Head of caudate nucleus (tissue), 42 donors: ENCODE measurements around the gene SPIN3.
"Not testable (repeated sequence)": the region's sequence is repeated elsewhere in the genome, so short reads cannot be mapped to it uniquely, and the experiment has no call there.

ENCODE experiments used
- DNase-seq, 42 donors: peaks; one replicate each; pipeline versions ENCODE4 v3.0.0 to v3.0.0-alpha.2; 2020 to 2021; ENCODE audit warnings: mixed read lengths in 7 of 42
- intact Hi-C: fragments of 100-400 bp; cut with DNase I; formaldehyde crosslinking; loops from one replicate; pipeline ENCODE4 v1.15.0; 2022

The SPIN3 gene

GRCh38 chrX:56995271-56995994 is at the start of gene SPIN3:
Gene SPIN3, minus strand, starts transcription at chrX:56995541. Its CDS starts 594 bp downstream, at chrX:56994947.
- intact Hi-C loops, result no loop called here
- DNase-seq, result peak; percentile 41 to 87 (median 72)

DNA sequence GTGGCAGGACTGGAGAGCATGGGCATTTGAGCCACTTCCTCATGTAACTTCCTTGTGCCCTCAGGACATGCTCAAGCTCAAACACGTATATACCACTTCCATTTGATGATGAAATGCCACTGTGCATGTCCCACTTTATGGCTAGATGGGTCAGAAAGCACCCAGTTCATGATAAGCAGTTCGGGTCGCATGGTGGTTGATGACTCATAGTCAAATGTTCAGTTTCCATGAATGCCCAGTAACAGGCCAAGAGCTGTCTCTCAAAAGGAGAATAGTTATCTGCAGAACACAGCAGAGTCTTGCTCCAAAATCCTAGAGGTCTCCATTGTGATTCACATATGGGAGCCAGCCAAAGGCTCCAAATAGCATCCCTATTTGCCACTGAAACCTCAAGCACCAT is 48.9 kb upstream of the SPIN3 start:
- intact Hi-C loops, result no loop called here
- DNase-seq, result no peak

- intact Hi-C loops, DNase-seq: not testable (repeated sequence)
These were observed 41.9 kb upstream of the SPIN3 start for GRCh38 chrX:57037265-57037664.

DNA sequence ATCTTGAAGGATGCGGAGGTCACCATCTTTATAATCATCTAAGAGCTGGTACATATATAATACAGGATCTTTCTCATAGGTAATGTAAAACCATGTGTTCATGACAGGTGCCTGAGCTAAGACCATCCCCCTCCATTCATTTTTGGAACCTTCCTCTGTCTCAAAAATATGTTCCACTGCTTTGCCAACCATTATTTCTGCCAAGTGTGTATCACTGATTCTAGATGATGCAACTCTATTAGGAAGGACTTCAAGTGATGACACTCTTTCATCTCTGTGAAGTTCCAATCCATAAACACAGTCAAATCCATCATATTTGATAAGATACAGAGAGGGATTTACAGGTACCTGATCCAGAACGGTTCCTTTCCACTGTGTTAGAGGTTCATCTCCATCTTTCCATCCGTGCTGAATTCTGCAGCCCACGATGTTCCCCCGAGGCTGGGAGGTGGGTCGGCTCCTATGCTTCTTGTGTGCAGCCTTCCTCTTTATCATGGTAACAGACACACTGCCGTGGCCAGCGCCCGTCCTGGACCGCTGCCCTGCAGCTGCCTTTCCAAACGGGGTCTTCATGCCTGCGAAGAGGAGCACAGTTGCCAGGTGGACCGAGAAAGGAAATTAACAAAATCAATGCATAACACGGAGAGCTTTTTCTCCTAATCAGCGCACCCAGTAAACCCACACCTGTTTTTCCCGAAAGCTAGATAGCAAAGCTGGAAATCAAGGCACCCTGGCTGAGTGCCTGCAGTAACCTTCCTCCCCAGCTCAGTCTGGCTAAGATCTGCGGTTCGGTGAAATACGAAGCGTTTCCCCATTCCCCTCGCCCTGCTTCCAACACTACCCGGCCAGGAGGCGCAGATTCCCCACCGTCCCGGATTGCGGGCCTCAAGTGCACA is 718 bp downstream of the SPIN3 start:
- peak in 34 of 42 donors; percentile 1 to 44 (median 14) for DNase-seq
- intact Hi-C loops, result no loop called here

- intact Hi-C loops, result no loop called here
These were observed 7.6 kb downstream of the SPIN3 start for GRCh38 chrX:56987741-56988140.

GRCh38 chrX:56986138-56986537 is 9.2 kb downstream of the SPIN3 start:
- DNase-seq, result no peak
- intact Hi-C loops, result no loop called here

More at GRCh38 chrX:56987741-56988140, 7.6 kb downstream of the SPIN3 start:
- DNase-seq, result no peak

GRCh38 chrX:56978172-56978571 is 17.2 kb downstream of the SPIN3 start:
- peak in 25 of 42 donors; percentile 4 to 65 (median 34) for DNase-seq
- intact Hi-C loops, result no loop called here

GRCh38 chrX:56975611-56976010 is 19.7 kb downstream of the SPIN3 start:
- intact Hi-C loops, result no loop called here
- no peak for DNase-seq

DNA sequence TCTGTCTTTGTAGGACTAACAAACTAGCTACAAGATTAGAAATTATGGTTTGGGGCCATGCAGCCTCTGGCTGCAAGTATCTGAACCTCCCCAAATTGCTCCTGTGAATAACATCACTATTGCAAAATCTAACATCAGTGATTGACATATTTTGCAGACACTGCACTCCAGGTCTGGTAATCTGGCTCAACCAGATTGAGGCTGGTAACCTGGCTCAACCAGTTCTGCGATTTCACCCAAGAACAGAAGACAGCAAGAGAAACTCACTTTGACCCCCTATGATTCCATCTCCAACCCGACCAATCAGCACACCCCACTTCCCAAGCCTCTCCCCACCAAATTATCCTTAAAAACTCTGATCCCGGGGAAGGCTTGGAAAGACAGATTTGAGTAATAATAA is 20.9 kb downstream of the SPIN3 start:
- no peak for DNase-seq
- intact Hi-C loops, result no loop called here

- intact Hi-C loops, result no loop called here
- DNase-seq, result no peak
These were observed 25.8 kb downstream of the SPIN3 start for GRCh38 chrX:56969559-56969958.

GRCh38 chrX:56968980-56969379 is 26.4 kb downstream of the SPIN3 start:
- no peak for DNase-seq
- intact Hi-C loops, result no loop called here

DNA sequence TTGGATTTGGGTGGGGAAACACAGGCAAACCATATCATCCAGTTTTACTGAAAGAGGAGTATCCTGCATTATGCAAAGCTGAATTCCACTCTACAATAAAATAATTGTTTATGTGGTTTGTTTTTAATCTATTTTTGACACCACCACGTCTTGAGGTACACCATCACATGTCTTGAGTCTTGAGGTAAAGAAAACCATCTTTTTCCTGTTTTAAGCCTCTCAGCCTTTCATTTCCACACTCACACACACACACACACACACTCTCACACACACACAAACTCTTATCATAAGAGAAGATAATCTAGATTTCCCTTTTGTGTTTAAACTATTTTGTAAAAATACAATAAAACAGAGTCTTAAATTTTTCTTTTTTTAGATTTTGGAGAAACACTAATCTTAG is 32.0 kb downstream of the SPIN3 start:
- DNase-seq, result no peak
- intact Hi-C loops, result no loop called here

- no peak for DNase-seq
- intact Hi-C loops, result no loop called here
These were observed 47.6 kb downstream of the SPIN3 start for GRCh38 chrX:56947699-56948098.

DNA sequence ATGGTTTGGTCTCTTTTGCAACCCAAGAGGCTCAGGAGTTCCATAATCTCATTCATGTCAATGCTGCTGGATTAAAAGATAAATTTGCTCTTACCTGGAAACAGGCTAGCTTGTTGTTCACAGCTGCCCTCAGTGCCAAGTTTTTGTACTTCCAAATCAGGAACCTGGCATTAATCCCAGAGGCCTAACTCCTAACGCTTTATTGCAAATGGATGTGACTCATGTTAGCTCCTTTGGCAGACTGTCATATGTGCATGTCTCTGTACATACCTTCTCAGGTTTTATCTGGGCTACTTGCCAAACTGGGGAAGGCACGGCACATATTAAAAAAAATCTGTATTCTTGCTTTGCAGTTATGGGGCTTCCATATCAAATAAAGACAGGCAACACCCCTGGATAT is 49.1 kb downstream of the SPIN3 start:
- intact Hi-C loops, result not testable (repeated sequence)
- peak in 3 of 42 donors; percentile 1 to 34 (median 4) for DNase-seq

GRCh38 chrX:56945226-56945625 is 50.1 kb downstream of the SPIN3 start:
- DNase-seq, intact Hi-C loops: not testable (repeated sequence)

DNA sequence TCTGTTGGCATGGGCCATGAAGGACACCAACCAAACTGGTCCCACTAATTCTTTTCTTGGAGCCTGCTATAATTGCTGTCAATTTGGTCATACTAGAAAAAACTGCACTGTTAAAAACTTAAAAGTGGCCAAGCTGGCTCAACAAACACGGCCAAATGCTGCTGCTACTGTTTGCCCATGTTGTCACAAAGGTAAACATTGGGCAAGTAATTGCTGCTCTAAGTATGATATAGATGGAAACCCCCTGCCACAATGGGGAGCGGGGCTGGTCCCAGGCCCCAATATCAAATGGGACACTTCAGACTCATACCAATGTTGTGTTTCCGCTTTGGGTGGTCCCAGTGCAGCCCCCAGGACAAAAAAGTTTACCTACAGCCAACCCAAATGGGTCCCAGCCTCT is 52.1 kb downstream of the SPIN3 start:
- intact Hi-C loops, result no loop called here
- DNase-seq, result no peak
